Measurements from ENCODE around the gene BCL7A. TPM values are rescaled to one million over a fixed set of nuclear protein-coding genes. Genes with fewer than 3 reads are reported as not detected.

The BCL7A gene
- total and polyA plus RNA-seq, 2 of the 8 experiments (the other 6 are each of a cell fraction or from before 2014, with no cell fraction given): 11.9 to 12.7 TPM

DNA sequence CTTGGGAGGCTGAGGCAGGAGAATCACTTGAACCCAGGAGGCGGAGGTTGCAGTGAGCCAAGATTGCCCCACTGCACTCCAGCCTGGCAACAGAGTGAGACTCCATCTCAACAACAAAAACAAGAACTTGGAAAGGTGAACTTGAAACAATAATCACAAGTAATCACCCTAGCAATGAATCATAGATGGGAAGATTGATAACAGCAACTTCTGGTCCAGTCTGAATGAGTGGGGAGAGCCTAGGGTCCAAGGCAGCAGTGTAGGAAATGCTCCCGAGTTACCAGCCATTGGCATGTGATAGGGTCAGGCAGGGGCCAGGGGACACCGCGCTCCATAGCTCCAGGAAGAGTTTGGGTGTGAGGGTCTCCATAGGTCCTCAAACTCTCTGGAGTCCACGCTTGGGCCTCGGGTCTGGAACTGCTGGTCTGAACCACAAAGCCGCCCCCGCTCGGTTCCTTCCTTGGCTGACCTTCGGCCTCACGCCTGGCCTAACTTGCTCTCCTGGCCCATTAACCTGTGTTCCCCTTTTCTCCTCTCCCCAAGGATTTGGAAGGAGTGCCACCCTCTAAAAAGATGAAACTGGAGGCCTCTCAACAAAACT, 37.0 kb downstream of the BCL7A start (continued):
- TF ChIP-seq MAFK (IDR thresholded peaks at IDR 0.05; ENCODE audit: low read depth, low read length): no peak
- TF ChIP-seq CBX8 (IDR thresholded peaks at IDR 0.05; ENCODE audit: borderline replicate concordance, low read depth, low read length): no peak
- no peak for TF ChIP-seq BACH1 (IDR thresholded peaks at IDR 0.05; ENCODE audit: low read length)
- no peak for TF ChIP-seq KDM1A (IDR thresholded peaks at IDR 0.05; ENCODE audit: borderline replicate concordance, low read length)
- TF ChIP-seq, protein P1, sequence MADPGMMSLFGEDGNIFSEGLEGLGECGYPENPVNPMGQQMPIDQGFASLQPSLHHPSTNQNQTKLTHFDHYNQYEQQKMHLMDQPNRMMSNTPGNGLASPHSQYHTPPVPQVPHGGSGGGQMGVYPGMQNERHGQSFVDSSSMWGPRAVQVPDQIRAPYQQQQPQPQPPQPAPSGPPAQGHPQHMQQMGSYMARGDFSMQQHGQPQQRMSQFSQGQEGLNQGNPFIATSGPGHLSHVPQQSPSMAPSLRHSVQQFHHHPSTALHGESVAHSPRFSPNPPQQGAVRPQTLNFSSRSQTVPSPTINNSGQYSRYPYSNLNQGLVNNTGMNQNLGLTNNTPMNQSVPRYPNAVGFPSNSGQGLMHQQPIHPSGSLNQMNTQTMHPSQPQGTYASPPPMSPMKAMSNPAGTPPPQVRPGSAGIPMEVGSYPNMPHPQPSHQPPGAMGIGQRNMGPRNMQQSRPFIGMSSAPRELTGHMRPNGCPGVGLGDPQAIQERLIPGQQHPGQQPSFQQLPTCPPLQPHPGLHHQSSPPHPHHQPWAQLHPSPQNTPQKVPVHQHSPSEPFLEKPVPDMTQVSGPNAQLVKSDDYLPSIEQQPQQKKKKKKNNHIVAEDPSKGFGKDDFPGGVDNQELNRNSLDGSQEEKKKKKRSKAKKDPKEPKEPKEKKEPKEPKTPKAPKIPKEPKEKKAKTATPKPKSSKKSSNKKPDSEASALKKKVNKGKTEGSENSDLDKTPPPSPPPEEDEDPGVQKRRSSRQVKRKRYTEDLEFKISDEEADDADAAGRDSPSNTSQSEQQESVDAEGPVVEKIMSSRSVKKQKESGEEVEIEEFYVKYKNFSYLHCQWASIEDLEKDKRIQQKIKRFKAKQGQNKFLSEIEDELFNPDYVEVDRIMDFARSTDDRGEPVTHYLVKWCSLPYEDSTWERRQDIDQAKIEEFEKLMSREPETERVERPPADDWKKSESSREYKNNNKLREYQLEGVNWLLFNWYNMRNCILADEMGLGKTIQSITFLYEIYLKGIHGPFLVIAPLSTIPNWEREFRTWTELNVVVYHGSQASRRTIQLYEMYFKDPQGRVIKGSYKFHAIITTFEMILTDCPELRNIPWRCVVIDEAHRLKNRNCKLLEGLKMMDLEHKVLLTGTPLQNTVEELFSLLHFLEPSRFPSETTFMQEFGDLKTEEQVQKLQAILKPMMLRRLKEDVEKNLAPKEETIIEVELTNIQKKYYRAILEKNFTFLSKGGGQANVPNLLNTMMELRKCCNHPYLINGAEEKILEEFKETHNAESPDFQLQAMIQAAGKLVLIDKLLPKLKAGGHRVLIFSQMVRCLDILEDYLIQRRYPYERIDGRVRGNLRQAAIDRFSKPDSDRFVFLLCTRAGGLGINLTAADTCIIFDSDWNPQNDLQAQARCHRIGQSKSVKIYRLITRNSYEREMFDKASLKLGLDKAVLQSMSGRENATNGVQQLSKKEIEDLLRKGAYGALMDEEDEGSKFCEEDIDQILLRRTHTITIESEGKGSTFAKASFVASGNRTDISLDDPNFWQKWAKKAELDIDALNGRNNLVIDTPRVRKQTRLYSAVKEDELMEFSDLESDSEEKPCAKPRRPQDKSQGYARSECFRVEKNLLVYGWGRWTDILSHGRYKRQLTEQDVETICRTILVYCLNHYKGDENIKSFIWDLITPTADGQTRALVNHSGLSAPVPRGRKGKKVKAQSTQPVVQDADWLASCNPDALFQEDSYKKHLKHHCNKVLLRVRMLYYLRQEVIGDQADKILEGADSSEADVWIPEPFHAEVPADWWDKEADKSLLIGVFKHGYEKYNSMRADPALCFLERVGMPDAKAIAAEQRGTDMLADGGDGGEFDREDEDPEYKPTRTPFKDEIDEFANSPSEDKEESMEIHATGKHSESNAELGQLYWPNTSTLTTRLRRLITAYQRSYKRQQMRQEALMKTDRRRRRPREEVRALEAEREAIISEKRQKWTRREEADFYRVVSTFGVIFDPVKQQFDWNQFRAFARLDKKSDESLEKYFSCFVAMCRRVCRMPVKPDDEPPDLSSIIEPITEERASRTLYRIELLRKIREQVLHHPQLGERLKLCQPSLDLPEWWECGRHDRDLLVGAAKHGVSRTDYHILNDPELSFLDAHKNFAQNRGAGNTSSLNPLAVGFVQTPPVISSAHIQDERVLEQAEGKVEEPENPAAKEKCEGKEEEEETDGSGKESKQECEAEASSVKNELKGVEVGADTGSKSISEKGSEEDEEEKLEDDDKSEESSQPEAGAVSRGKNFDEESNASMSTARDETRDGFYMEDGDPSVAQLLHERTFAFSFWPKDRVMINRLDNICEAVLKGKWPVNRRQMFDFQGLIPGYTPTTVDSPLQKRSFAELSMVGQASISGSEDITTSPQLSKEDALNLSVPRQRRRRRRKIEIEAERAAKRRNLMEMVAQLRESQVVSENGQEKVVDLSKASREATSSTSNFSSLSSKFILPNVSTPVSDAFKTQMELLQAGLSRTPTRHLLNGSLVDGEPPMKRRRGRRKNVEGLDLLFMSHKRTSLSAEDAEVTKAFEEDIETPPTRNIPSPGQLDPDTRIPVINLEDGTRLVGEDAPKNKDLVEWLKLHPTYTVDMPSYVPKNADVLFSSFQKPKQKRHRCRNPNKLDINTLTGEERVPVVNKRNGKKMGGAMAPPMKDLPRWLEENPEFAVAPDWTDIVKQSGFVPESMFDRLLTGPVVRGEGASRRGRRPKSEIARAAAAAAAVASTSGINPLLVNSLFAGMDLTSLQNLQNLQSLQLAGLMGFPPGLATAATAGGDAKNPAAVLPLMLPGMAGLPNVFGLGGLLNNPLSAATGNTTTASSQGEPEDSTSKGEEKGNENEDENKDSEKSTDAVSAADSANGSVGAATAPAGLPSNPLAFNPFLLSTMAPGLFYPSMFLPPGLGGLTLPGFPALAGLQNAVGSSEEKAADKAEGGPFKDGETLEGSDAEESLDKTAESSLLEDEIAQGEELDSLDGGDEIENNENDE (IDR thresholded peaks at IDR 0.05; ENCODE audit: insufficient replicate concordance, low read length): no peak
- TF ChIP-seq NANOG (IDR thresholded peaks at IDR 0.05; ENCODE audit: insufficient read depth, low read depth, low read length, poor library complexity, severe bottlenecking): no peak
- TF ChIP-seq GABPA (IDR thresholded peaks at IDR 0.05; ENCODE audit: borderline replicate concordance, insufficient read depth, low read length): no peak
- no peak for TF ChIP-seq SAP30 (IDR thresholded peaks at IDR 0.05; ENCODE audit: insufficient read depth, insufficient replicate concordance, low read length)
- TF ChIP-seq, protein P2, sequence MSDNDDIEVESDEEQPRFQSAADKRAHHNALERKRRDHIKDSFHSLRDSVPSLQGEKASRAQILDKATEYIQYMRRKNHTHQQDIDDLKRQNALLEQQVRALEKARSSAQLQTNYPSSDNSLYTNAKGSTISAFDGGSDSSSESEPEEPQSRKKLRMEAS (IDR thresholded peaks at IDR 0.05): no peak
